AG04449 (cell line): ENCODE results near the gene ARHGAP9.

Source experiments
- CTCF ChIA-PET: fragments of 350-600 bp; formaldehyde crosslinking; extraction: SDS; loops from one replicate; lab custom pipeline; 2021; ENCODE audit warnings: antibody characterized with exemption; lab: Yijun Ruan, JAX
- POLR2A ChIA-PET: fragments of 400-600, 350-600 bp; formaldehyde crosslinking; extraction: SDS; loops from one replicate; lab custom pipeline; 2020; ENCODE audit warnings: antibody characterized with exemption, inconsistent platforms; lab: Yijun Ruan, JAX
- DNase-seq: peaks from one replicate; pipeline ENCODE4 v3.0.0-alpha.2; 2010; ENCODE audit warnings: low read depth, low spot score
- H3K4me3 ChIP-seq: 2 replicates; pipeline ENCODE4 v1.5.1; 2011; ENCODE audit warnings: low read depth, mild to moderate bottlenecking, control low read depth, low read length
- TF ChIP-seq, protein P1 (sequence below): IDR thresholded peaks from one replicate; pipeline ENCODE4 v1.5.1; 2011; ENCODE audit warnings: mild to moderate bottlenecking, moderate library complexity, low read length, control low read depth, inconsistent platforms; ENCODE audit not compliant: insufficient read depth; ENCODE audit errors: missing control alignments

The ARHGAP9 gene

DNA sequence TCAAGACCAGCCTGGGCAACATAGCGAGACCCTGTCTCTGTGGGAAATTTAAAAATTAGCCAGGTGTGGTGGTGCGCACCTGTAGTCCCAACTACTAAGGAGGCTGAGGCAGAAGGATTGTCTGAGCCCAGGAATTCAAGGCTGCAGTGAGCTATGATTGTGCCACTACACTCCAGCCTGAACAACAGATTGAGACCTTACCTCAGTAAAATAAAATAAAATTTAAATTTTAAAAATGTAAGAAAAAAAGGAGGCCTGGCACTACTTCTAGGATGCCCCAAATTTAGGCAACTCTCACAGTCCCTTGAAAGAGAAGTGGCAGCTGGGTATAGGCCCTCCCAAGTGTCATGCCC is 25.5 kb downstream of the ARHGAP9 start:
- CTCF ChIA-PET = interaction anchor here (1.0 to 19.6 kb wide), 21 partner anchors 10 to 241 kb away, joined by 3 to 880 read pairs (median 17); partner anchors contain the start of genes INHBC and STAC3
- no peak for DNase-seq

DNA sequence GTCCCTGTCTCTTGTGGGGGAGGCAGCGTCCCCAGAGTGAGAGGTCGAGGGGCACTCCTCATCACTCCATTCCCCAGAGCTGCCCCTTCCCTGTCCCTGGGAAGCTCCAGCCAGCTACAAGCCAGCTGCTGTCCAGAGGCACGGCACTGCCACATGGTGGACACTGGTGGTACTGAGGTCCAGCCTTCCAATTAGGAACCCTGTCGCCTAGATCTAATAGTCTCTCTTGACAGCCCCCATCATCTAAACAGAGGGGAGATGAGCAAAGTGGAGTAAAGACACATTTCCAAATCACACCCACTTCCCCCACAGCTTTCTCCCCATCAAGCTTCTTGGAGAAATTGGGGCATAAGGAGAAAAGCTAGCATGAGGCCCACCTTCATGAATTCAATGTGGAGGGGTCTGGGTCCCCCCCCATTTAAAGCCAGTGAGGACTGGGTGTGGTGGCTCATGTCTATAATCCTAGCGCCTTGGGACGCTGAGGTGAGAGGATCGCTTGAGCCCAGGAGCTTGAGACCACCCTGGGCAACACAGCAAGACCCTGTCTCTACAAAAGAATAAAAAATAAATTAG is 26.6 kb downstream of the ARHGAP9 start:
- CTCF ChIA-PET = interaction anchor here (0.5 to 19.6 kb wide), 45 partner anchors 10 to 329 kb away, joined by 3 to 880 read pairs (median 5); partner anchors contain the start of genes INHBC and STAC3
- TF ChIP-seq, protein P1, sequence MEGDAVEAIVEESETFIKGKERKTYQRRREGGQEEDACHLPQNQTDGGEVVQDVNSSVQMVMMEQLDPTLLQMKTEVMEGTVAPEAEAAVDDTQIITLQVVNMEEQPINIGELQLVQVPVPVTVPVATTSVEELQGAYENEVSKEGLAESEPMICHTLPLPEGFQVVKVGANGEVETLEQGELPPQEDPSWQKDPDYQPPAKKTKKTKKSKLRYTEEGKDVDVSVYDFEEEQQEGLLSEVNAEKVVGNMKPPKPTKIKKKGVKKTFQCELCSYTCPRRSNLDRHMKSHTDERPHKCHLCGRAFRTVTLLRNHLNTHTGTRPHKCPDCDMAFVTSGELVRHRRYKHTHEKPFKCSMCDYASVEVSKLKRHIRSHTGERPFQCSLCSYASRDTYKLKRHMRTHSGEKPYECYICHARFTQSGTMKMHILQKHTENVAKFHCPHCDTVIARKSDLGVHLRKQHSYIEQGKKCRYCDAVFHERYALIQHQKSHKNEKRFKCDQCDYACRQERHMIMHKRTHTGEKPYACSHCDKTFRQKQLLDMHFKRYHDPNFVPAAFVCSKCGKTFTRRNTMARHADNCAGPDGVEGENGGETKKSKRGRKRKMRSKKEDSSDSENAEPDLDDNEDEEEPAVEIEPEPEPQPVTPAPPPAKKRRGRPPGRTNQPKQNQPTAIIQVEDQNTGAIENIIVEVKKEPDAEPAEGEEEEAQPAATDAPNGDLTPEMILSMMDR = peak; percentile 94

More for the DNA sequence above, 25.5 kb downstream of the ARHGAP9 start:
- H3K4me3 ChIP-seq = no peak overlapping the region
- POLR2A ChIA-PET = interaction anchor here (1.2 kb wide), 1 partner anchor 145 kb away, joined by 4 read pairs; no protein-coding TSS in a partner anchor
- TF ChIP-seq, protein P1 = no peak

DNA sequence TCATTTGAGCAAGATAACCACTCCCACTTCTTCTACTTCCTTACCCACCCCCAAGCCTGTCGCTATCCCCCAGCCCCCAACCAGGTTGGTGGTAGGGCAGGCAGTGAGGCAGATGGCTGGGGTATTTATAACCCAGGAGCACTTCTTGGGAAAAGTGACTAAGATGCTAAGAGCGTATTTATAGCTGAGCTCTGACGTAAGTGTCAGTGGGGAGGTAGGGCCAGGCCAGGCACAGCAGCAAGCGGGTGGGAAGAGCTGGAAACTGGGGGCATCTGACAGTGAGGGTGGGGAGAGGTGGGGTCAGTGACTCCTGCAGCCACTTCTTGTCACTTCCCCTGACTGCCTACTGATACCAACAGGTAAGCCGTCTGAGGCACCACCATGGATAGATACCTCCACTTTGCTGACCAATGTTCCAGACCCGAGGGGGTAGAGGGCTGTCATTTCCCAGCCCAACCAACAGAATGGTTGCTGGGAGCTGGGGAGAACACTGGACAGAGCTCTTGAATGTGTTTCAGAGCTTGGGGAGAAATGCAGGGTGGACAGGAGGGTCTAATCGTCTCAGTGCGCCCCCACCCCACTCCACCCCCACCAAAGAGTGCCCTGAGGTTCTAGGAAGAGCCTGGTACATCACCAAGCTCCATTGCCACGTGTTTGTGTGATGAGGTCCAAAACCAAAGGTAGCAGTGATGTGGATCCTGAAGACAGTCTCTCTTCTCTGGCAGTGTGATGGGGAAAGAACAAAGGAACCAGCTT is 27.3 kb downstream of the ARHGAP9 start:
- peak overlapping the region; percentile 19 for H3K4me3 ChIP-seq
- TF ChIP-seq, protein P1 = no peak
- ChIA-PET CTCF (interaction anchor here (0.5 to 19.6 kb wide), 45 partner anchors 8 to 328 kb away, joined by 3 to 880 read pairs (median 5); partner anchors contain the start of genes GLI1, INHBC and STAC3), POLR2A (interaction anchor here (0.6 to 1.7 kb wide), 7 partner anchors 10 to 357 kb away, joined by 3 to 6 read pairs (median 3); no protein-coding TSS in a partner anchor)
- peak; percentile 86 for DNase-seq

More for the DNA sequence above, 26.6 kb downstream of the ARHGAP9 start:
- no peak for DNase-seq
- POLR2A ChIA-PET = interaction anchor here (0.6 to 1.7 kb wide), 5 partner anchors 13 to 180 kb away, joined by 3 to 6 read pairs (median 4); no protein-coding TSS in a partner anchor
- H3K4me3 ChIP-seq = no peak overlapping the region

DNA sequence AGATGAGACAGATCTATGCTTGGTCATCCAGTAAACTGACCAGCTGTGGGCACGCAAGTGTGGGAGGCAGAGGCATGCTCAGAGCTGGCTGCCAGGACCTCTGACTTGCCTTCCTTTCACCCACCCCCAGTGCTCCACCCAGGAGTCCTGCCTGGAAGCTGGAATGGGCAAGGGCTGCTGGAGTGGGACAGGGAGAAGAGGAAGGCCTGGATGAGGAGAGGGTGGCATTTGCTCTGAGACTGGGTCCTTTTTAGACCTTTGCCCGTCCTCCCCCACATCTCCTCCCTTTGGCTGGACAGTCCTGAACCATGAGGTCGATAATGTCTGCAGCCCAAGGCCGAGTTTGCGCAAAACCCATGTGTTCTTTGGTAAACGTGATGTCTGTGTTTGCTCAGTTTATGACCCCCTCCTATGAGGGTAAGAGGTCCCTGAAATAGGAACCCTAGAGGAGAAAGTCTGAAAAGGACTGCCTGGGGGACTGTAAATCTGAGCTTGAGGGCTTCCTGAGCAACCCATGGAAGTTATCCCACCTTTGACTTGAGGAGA is 28.4 kb downstream of the ARHGAP9 start:
- H3K4me3 ChIP-seq = no peak overlapping the region
- POLR2A ChIA-PET = interaction anchor here (0.9 to 1.5 kb wide), 2 partner anchors 12 to 143 kb away, joined by 3 to 6 read pairs; no protein-coding TSS in a partner anchor
- TF ChIP-seq, protein P1 = no peak
- CTCF ChIA-PET = interaction anchor here (1.0 to 19.6 kb wide), 15 partner anchors 8 to 327 kb away, joined by 3 to 880 read pairs (median 26); partner anchors contain the start of genes GLI1, INHBC and STAC3
- DNase-seq = no peak

DNA sequence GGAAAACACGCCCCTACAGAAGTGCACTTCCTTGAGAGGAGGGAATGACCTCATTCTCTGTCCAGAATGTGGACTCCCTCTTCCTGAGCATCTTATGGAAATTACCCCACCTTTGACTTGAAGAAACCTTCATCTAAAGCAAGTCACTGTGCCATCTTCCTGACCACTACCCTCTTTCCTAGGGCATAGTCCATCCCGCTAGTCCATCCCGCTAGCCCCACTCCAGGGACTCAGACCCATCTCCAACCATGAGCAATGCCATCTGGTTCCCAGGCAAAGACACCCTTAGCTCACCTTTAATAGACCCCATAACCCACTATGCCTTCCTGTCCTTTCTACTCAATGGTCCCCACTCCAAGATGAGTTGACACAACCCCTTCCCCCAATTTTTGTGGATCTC is 29.6 kb downstream of the ARHGAP9 start:
- H3K4me3 ChIP-seq = no peak overlapping the region
- TF ChIP-seq, protein P1 = no peak
- DNase-seq = no peak
- ChIA-PET CTCF (interaction anchor here (0.9 to 19.6 kb wide), 4 partner anchors 8 to 194 kb away, joined by 3 to 880 read pairs (median 226); partner anchors contain the start of gene STAC3), POLR2A (interaction anchor here (0.6 kb wide), 1 partner anchor 213 kb away, joined by 3 read pairs; a partner anchor contains a TSS)
